Melanocyte of skin (primary cell): Measurements from ENCODE around the gene GABRA5. TPM values are rescaled to one million over a fixed set of nuclear protein-coding genes. Genes with fewer than 3 reads are reported as not detected.

Source experiments
- total RNA-seq, 2 donors: library from RNA; depleted of rRNA; stranded (reverse); fragments of >200 nt; gene quantifications; 2 replicates each; pipeline ENCODE4 v1.2.3, GENCODE V29; 2012

GABRA5 gene
- total RNA-seq, result 1 to 10 TPM; 1.0 to 1.7 TPM

DNA sequence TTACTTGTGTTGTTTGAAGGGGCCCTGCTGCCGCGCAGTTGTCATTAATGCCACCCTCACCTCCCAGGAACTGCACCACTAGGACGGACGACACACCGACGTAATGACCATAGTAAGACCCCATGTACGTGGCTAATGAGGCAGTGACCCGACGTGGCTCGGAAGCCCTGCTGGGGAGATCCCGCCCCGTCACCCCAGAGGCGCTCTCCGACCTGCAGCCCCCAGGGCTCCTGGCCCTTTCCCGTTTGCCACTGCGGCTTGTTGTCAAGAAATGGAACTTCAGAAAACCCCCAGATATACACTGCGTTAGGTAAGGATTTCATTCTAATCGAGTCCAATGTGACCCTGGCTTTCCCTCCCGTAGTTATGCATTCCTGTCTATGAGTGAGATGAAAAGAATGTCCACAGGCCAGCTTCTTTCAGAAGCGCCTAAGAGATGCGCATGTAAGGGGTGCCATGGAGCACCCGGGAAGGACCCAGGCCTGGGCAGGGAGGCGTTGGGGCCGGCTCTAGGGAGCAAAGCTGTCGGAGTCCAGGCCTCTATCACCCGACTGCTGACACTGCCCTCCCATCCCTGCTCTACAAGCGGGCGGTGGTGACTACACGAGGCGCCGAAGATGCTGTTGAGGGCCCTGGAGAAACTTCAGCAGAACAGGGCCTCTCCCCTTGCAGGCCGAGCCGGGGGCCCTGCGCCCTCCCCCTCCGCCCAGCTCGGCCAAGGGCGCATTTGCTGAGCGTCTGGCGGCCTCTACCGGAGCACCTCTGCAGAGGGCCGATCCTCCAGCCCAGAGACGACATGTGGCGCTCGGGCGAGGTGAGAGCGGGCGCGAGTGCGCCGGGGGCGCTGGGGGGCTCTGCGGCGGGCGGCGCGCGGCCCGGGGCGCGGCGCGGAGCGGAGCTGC is at the start of gene GABRA5:
Gene GABRA5 (plus strand): TSS at position 765 of the 902 bp plus-strand sequence. CDS start 2,187 bp downstream, outside the sequence.

DNA sequence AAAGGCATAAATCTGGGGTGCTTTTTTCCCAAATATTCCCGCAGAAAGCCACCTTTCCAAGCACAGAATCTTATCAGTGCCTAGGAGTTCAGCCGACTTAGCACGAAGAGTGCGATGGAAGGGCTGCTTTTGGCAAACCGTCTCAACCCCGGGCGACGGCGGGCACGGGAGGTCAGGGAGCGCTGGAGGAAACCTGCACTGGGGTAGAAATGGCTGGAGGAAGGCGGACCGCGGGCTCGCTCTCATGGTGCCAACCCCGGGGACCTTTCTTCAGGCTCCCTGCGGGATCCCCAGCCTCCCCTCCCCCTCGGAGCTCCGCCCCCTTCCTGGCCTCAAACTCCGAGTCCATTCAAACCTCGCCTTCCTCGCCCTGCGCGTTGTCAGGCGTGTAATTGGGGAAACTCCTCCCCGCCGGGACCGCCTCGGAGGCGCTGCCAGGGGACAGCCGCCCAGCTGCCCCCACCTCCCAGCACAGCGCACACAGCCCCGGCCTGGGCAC is 103.9 kb downstream of the GABRA5 start, which contains the start of gene GABRG3:
Gene GABRG3 (plus strand): TSS at position 470 of the 499 bp plus-strand sequence.

Other genes with a start within 250 kb of the GABRA5 start
- gene GABRB3, start 94.0 kb upstream of the GABRA5 start, total RNA-seq, result 1 to 10 TPM in 1 of 2 donors, under 1 TPM in 1; 0.33 to 1.0 TPM
- 1 to 10 TPM; 2.0 to 4.5 TPM for gene GABRG3, start 104.1 kb downstream of the GABRA5 start, total RNA-seq